ENCODE measurements around the gene ACTL8.

Gene ACTL8

GRCh38 chr1:17735793-17736192 lies 19.3 kb upstream of the ACTL8 start:
- TF ChIP-seq FOXK2 (IDR thresholded peaks at IDR 0.05) (no peak), SUZ12 (IDR thresholded peaks at IDR 0.05) (no peak), BHLHE40 (IDR thresholded peaks at IDR 0.05; ENCODE audit: borderline replicate concordance) (no peak), FOXA1 (IDR thresholded peaks at IDR 0.05) (no peak)
- no peak for DNase-seq (ENCODE audit: extremely low spot score)
- POLR2A ChIA-PET = no interaction called here
- CTCF ChIA-PET = no interaction called here

DNA sequence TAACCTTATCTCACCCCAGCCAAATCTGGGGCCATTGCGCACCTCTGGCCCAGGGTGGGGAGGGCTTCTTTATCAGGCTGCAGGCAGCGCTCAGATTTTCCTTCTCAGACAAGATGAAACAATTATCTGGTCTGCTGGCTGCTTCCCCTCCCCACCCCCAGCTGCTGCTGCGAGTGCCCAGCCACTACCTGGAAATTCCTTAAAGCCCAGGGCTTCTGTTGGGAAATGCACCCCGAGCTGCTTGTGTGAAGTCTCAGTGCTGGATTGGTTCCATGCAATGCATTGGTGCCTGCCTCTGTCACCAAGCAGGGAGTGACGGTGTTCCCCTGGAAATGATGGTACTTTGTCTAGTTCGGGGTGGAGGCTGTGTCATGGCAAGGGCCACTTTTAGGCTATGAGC lies 18.5 kb upstream of the ACTL8 start:
- ChIA-PET CTCF (no interaction called here), POLR2A (no interaction called here)
- no peak for DNase-seq (ENCODE audit: extremely low spot score)
- TF ChIP-seq TARDBP (IDR thresholded peaks at IDR 0.05) (no peak), ARNT (IDR thresholded peaks at IDR 0.05) (no peak), NFRKB (IDR thresholded peaks at IDR 0.05) (no peak), FOXK2 (IDR thresholded peaks at IDR 0.05) (no peak), CTBP1 (IDR thresholded peaks at IDR 0.05; ENCODE audit: borderline replicate concordance) (no peak), FOXM1 (IDR thresholded peaks at IDR 0.05; ENCODE audit: borderline replicate concordance) (no peak), ELF4 (IDR thresholded peaks at IDR 0.05) (no peak), FOXA1 (IDR thresholded peaks at IDR 0.05) (no peak), L3MBTL2 (conservative IDR thresholded peaks at IDR 0.05) (no peak), SP1 (IDR thresholded peaks at IDR 0.05) (no peak)

DNA sequence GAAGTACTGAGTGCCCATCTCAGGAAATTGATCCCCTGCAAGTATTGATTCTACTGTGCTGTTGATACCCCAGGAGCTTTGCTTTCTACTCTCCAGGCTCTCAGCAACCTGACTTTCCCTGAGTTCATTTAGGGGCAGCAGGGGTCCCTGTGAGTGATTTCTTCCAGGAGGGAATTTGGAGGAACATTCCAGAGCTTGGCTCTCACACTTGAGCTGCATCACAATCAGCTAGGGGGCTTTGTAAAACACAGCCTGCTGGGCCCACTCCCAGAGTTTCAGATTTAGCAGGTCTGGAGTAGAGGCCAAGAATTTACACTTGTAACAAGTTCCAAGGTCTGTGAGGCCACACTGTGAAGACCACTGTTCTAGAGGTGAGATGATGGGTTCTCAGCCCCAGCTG lies 16.1 kb upstream of the ACTL8 start:
- CTCF ChIA-PET = no interaction called here
- no peak for DNase-seq (ENCODE audit: extremely low spot score)
- POLR2A ChIA-PET = no interaction called here
- TF ChIP-seq LEF1 (IDR thresholded peaks at IDR 0.05; ENCODE audit: borderline replicate concordance) (no peak), CTBP1 (IDR thresholded peaks at IDR 0.05; ENCODE audit: borderline replicate concordance) (no peak), BHLHE40 (IDR thresholded peaks at IDR 0.05; ENCODE audit: borderline replicate concordance) (no peak), SP1 (IDR thresholded peaks at IDR 0.05) (no peak), FOXA1 (IDR thresholded peaks at IDR 0.05) (no peak), FOXM1 (IDR thresholded peaks at IDR 0.05; ENCODE audit: borderline replicate concordance) (no peak), FOXK2 (IDR thresholded peaks at IDR 0.05) (no peak), ARNT (IDR thresholded peaks at IDR 0.05) (no peak), ZNF384 (IDR thresholded peaks at IDR 0.05) (no peak), SUZ12 (IDR thresholded peaks at IDR 0.05) (no peak), TARDBP (IDR thresholded peaks at IDR 0.05) (no peak), HDGF (IDR thresholded peaks at IDR 0.05; ENCODE audit: borderline replicate concordance) (no peak), NFRKB (IDR thresholded peaks at IDR 0.05) (no peak)
- TF ChIP-seq, protein P1, sequence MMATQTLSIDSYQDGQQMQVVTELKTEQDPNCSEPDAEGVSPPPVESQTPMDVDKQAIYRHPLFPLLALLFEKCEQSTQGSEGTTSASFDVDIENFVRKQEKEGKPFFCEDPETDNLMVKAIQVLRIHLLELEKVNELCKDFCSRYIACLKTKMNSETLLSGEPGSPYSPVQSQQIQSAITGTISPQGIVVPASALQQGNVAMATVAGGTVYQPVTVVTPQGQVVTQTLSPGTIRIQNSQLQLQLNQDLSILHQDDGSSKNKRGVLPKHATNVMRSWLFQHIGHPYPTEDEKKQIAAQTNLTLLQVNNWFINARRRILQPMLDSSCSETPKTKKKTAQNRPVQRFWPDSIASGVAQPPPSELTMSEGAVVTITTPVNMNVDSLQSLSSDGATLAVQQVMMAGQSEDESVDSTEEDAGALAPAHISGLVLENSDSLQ (IDR thresholded peaks at IDR 0.05) = no peak

DNA sequence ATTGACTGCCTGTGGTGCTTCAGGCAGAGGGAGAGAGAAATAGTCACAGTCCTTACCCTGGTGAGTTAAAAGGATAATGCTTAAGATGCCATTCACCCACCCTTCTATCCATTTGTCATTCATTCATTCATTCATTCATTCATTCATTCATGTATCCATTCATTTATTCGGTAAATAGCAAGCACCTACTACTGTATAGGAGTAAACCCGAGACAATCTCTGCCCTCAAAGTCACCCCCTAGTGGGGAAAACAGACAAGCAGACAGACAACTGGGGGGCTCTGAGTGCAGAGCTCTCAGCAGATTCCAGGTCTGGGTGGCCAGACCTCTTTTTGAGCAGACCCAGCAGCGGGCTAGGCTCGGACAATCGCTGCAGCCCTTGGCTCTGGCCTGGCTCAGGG lies 14.1 kb upstream of the ACTL8 start:
- ChIA-PET CTCF (interaction anchor here (0.6 kb wide), 1 partner anchor 206 kb away, joined by 3 read pairs; no protein-coding TSS in a partner anchor), POLR2A (no interaction called here)
- TF ChIP-seq, protein P1 (IDR thresholded peaks at IDR 0.05) = no peak
- no peak for TF ChIP-seq TARDBP (IDR thresholded peaks at IDR 0.05)
- TF ChIP-seq LEF1 (IDR thresholded peaks at IDR 0.05; ENCODE audit: borderline replicate concordance) = no peak
- no peak for TF ChIP-seq L3MBTL2 (conservative IDR thresholded peaks at IDR 0.05)
- TF ChIP-seq CTBP1 (IDR thresholded peaks at IDR 0.05; ENCODE audit: borderline replicate concordance) = no peak
- TF ChIP-seq BHLHE40 (IDR thresholded peaks at IDR 0.05; ENCODE audit: borderline replicate concordance) = no peak
- TF ChIP-seq ARNT (IDR thresholded peaks at IDR 0.05) = no peak
- no peak for TF ChIP-seq FOXA1 (IDR thresholded peaks at IDR 0.05)
- no peak for TF ChIP-seq FOXM1 (IDR thresholded peaks at IDR 0.05; ENCODE audit: borderline replicate concordance)
- TF ChIP-seq SUZ12 (IDR thresholded peaks at IDR 0.05) = no peak
- no peak for TF ChIP-seq ELF4 (IDR thresholded peaks at IDR 0.05)
- TF ChIP-seq ZNF384 (IDR thresholded peaks at IDR 0.05) = no peak
- no peak for DNase-seq (ENCODE audit: extremely low spot score)

- no peak for DNase-seq (ENCODE audit: extremely low spot score)
- CTCF ChIA-PET = no interaction called here
Measured at GRCh38 chr1:17742583-17742982, 12.6 kb upstream of the ACTL8 start.

DNA sequence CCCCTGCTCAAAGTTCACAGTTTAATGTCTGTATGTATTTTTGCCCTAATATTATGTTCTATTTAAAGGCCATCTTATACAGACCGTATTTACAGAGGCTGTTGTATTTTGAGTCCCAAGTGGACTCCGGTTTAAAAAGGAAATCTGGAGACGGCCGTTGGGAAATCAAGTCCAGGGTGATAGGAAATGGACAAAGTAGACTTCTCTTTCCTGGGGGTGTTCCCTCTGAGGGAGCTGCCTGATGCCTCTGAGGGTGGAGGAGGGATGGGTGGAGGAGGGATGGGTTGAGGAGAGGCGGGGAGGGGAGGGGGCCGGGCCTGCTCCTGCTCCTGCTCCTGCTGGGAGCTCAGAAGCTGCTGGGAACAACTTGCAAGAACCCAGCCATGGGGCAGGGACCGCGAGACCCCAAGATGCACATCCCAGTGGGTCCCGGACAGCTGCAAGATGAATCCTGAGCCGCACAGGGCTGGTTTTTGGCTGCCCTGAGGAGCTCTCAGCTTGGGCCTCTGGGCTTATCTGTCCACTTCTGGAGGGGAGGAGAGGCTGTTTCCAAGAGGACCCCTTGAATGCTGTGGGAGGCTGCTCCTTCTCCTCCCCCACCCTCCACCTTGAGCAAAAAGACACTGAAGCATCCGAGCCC lies 12.0 kb upstream of the ACTL8 start:
- POLR2A ChIA-PET = no interaction called here
- DNase-seq (ENCODE audit: extremely low spot score) = no peak
- TF ChIP-seq TARDBP (IDR thresholded peaks at IDR 0.05) (no peak), NFRKB (IDR thresholded peaks at IDR 0.05) (no peak), ELF4 (IDR thresholded peaks at IDR 0.05) (no peak), FOXM1 (IDR thresholded peaks at IDR 0.05; ENCODE audit: borderline replicate concordance) (no peak), FOXA1 (IDR thresholded peaks at IDR 0.05) (no peak), SP1 (IDR thresholded peaks at IDR 0.05) (no peak), HDGF (IDR thresholded peaks at IDR 0.05; ENCODE audit: borderline replicate concordance) (no peak), CTBP1 (IDR thresholded peaks at IDR 0.05; ENCODE audit: borderline replicate concordance) (no peak), L3MBTL2 (conservative IDR thresholded peaks at IDR 0.05) (no peak), LEF1 (IDR thresholded peaks at IDR 0.05; ENCODE audit: borderline replicate concordance) (no peak), ARNT (IDR thresholded peaks at IDR 0.05) (no peak), SUZ12 (IDR thresholded peaks at IDR 0.05) (no peak), FOXK2 (IDR thresholded peaks at IDR 0.05) (no peak), BHLHE40 (IDR thresholded peaks at IDR 0.05; ENCODE audit: borderline replicate concordance) (no peak)
- TF ChIP-seq, protein P1 (IDR thresholded peaks at IDR 0.05) = no peak
- CTCF ChIA-PET = no interaction called here

More at GRCh38 chr1:17742583-17742982, 12.6 kb upstream of the ACTL8 start:
- TF ChIP-seq L3MBTL2 (conservative IDR thresholded peaks at IDR 0.05) (no peak), SUZ12 (IDR thresholded peaks at IDR 0.05) (no peak), ZNF384 (IDR thresholded peaks at IDR 0.05) (no peak), BHLHE40 (IDR thresholded peaks at IDR 0.05; ENCODE audit: borderline replicate concordance) (no peak), ARNT (IDR thresholded peaks at IDR 0.05) (no peak), ELF4 (IDR thresholded peaks at IDR 0.05) (no peak), TARDBP (IDR thresholded peaks at IDR 0.05) (no peak), FOXK2 (IDR thresholded peaks at IDR 0.05) (no peak), FOXA1 (IDR thresholded peaks at IDR 0.05) (no peak), LEF1 (IDR thresholded peaks at IDR 0.05; ENCODE audit: borderline replicate concordance) (no peak), HDGF (IDR thresholded peaks at IDR 0.05; ENCODE audit: borderline replicate concordance) (no peak)
- POLR2A ChIA-PET = no interaction called here

All from HEK293T (cell line).